ENCODE measurements around the gene COL13A1.

DNA sequence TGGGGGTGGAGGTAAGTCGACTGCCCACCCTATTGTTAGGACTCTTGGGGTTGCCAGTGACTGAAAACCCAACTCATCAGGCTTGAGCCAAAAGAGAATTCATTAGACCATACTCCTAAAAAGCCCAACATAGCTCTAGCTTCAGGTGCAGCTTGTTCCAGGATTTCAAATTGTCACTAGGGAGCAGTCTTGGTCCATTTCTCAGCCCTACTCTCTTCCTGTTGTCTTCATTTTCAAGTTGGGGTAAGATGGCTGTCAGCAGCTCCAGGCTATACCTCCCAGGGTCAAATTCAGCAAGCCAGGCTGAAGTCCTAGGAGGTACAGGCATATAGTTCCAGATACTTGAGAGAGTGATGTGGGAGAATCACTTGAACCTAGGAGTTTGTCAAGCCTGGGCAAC is 14.9 kb upstream of the COL13A1 start:
- TF ChIP-seq POLR2A (IDR thresholded peaks at IDR 0.05; ENCODE audit: borderline replicate concordance, extremely low read depth, insufficient read depth, insufficient read length) (no peak), EGR1 (IDR thresholded peaks at IDR 0.05; ENCODE audit: low read depth) (no peak), EZH2 (IDR thresholded peaks at IDR 0.05) (no peak), TCF7L2 (IDR thresholded peaks at IDR 0.05; ENCODE audit: borderline replicate concordance, extremely low read depth, insufficient read depth, insufficient read length) (no peak), EZH2phosphoT487 (IDR thresholded peaks at IDR 0.05; ENCODE audit: borderline replicate concordance) (no peak)
- TF ChIP-seq, protein P1, sequence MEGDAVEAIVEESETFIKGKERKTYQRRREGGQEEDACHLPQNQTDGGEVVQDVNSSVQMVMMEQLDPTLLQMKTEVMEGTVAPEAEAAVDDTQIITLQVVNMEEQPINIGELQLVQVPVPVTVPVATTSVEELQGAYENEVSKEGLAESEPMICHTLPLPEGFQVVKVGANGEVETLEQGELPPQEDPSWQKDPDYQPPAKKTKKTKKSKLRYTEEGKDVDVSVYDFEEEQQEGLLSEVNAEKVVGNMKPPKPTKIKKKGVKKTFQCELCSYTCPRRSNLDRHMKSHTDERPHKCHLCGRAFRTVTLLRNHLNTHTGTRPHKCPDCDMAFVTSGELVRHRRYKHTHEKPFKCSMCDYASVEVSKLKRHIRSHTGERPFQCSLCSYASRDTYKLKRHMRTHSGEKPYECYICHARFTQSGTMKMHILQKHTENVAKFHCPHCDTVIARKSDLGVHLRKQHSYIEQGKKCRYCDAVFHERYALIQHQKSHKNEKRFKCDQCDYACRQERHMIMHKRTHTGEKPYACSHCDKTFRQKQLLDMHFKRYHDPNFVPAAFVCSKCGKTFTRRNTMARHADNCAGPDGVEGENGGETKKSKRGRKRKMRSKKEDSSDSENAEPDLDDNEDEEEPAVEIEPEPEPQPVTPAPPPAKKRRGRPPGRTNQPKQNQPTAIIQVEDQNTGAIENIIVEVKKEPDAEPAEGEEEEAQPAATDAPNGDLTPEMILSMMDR (IDR thresholded peaks at IDR 0.05 in 2 of 3, conservative IDR thresholded peaks at IDR 0.05 in 1 of 3; ENCODE audit: borderline replicate concordance in 1 of 3, insufficient read depth in 1 of 3, low read depth in 2 of 3, low read length in 2 of 3), result peak; percentile 42 to 73 (median 49); a peak in 5 of 6 replicates
